HepG2 (cell line): Measurements from ENCODE around the gene UBE2D4. TPM values are rescaled to one million over a fixed set of nuclear protein-coding genes. Genes with fewer than 3 reads are reported as not detected.
"Not testable (repeated sequence)": the region's sequence is repeated elsewhere in the genome, so short reads cannot be mapped to it uniquely, and the experiment has no call there.

Experiments used
- ATAC-seq: fragments of 200-7000 bp; cut with Tn5 transposase; 3 replicates; pipeline ENCODE4 v1.9.1; 2020; ENCODE audit warnings: mild to moderate bottlenecking, moderate library complexity
- BruUV-seq: library from RNA; stranded (reverse); fragments of 400-500 nt; replicated peaks from 2 replicates; lab custom pipeline; 2021; lab: Mats Ljungman, UMichigan
- CTCF ChIA-PET: fragments of 300-600 bp; formaldehyde crosslinking; extraction: SDS; loops from one replicate; lab custom pipeline; 2021; ENCODE audit warnings: low total read pairs, inconsistent platforms, low intra/inter-chr PET ratio; lab: Yijun Ruan, JAX
- POLR2A ChIA-PET: fragments of 350-600 bp; sonication (Branson Sonifier 250); formaldehyde crosslinking; loops from one replicate; lab custom pipeline; 2020; ENCODE audit warnings: antibody characterized with exemption, inconsistent platforms; lab: Yijun Ruan, JAX
- DNase-seq: peaks from one replicate; pipeline ENCODE4 v3.0.0-alpha.2; 2015; ENCODE audit warnings: low spot score
- FAIRE-seq: peaks from 3 replicates; lab custom pipeline; 2011; peaks lifted over from hg19 to GRCh38; lab: Jason Lieb, UNC
- H2AFZ ChIP-seq: one replicate; pipeline ENCODE4 v1.6.1; 2011; ENCODE audit warnings: low read length, inconsistent platforms
- H3K27ac ChIP-seq: fragments of 300-600 bp; 3 replicates; pipeline ENCODE4 v1.8.0; 2011; ENCODE audit warnings: mixed run types, mild to moderate bottlenecking, mixed read lengths, low read length, inconsistent platforms; ENCODE audit not compliant: insufficient read depth; ENCODE audit errors: extremely low read length
- H3K27me3 ChIP-seq, 2 experiments: fragments of 200-600 bp in 1 of 2; 2 replicates in 1 of 2; 3 replicates in 1 of 2; pipeline versions ENCODE4 v1.6.0 to v1.8.0; 2011; ENCODE audit warnings: low read length in 2 of 2, mild to moderate bottlenecking in 2 of 2, moderate library complexity in 2 of 2, inconsistent platforms in 1 of 2; ENCODE audit not compliant: insufficient read depth in 2 of 2, control insufficient read depth in 1 of 2
- H3K36me3 ChIP-seq, 2 experiments: fragments of 200-600 bp in 1 of 2; replicated peaks in 1 of 2; 2 replicates in 1 of 2; 3 replicates in 1 of 2; pipeline versions ENCODE4 v1.5.1 to v1.8.0; 2011; ENCODE audit warnings: low read length in 2 of 2, inconsistent platforms in 1 of 2; ENCODE audit not compliant: insufficient read depth in 2 of 2, control insufficient read depth in 1 of 2
- H3K4me1 ChIP-seq: 2 replicates; pipeline ENCODE4 v1.5.1; 2012; ENCODE audit warnings: low read length, inconsistent platforms; ENCODE audit not compliant: insufficient read depth
- H3K4me2 ChIP-seq: 2 replicates; pipeline ENCODE4 v1.6.0; 2011; ENCODE audit warnings: low read depth, low read length, inconsistent platforms
- H3K4me3 ChIP-seq, 3 experiments: fragments of 200-600 bp in 1 of 3; sonication (generic), shearing (Covaris generic) in 1 of 3; replicated peaks in 1 of 3; 2 replicates each; pipeline ENCODE4 v1.5.1; 2011 to 2016; ENCODE audit warnings: low read length in 3 of 3, inconsistent platforms in 2 of 3, low read depth in 2 of 3, mild to moderate bottlenecking in 2 of 3, control low read depth in 1 of 3, mixed read lengths in 1 of 3; ENCODE audit not compliant: insufficient read depth in 1 of 3
- H3K79me2 ChIP-seq: one replicate; pipeline ENCODE4 v1.6.1; 2011; ENCODE audit warnings: low read length, inconsistent platforms; ENCODE audit not compliant: insufficient read depth
- H3K9ac ChIP-seq: 2 replicates; pipeline ENCODE4 v1.6.0; 2011; ENCODE audit warnings: mild to moderate bottlenecking, low read depth, low read length, inconsistent platforms; ENCODE audit not compliant: insufficient read depth
- H3K9me3 ChIP-seq: 2 replicates; pipeline ENCODE4 v1.5.1; 2012; ENCODE audit warnings: mild to moderate bottlenecking, low read length
- H4K20me1 ChIP-seq: 2 replicates; pipeline ENCODE4 v1.6.0; 2011; ENCODE audit warnings: inconsistent platforms, mild to moderate bottlenecking, low read length, moderate library complexity; ENCODE audit not compliant: insufficient read depth
- HNF4G ChIP-seq, 2 experiments: sonication (generic) in 1 of 2; formaldehyde crosslinking in 1 of 2; IDR thresholded peaks; 2 replicates each; pipeline versions ENCODE4 v1.4.0 to v1.6.1; 2011 to 2020; ENCODE audit warnings: borderline replicate concordance in 2 of 2, low read depth in 2 of 2, mild to moderate bottlenecking in 2 of 2, low read length in 1 of 2, missing genetic modification reagents in 1 of 2, moderate library complexity in 1 of 2
- HOXA7 ChIP-seq: sonication (generic); formaldehyde crosslinking; IDR thresholded peaks from 2 replicates; pipeline ENCODE4 v1.8.1; 2022; ENCODE audit warnings: mild to moderate bottlenecking, missing genetic modification reagents, moderate library complexity
- WIZ ChIP-seq: sonication (generic); formaldehyde crosslinking; IDR thresholded peaks from 2 replicates; pipeline ENCODE4 v1.5.1; 2020; ENCODE audit warnings: mild to moderate bottlenecking, missing genetic modification reagents
- ZBTB42 ChIP-seq: sonication (generic); formaldehyde crosslinking; IDR thresholded peaks from 2 replicates; pipeline ENCODE4 v1.5.0; 2020; ENCODE audit warnings: mild to moderate bottlenecking, missing genetic modification reagents
- ZNF207 ChIP-seq: fragments of 450-650 bp; IDR thresholded peaks from 2 replicates; pipeline ENCODE4 v1.6.1; 2016; ENCODE audit warnings: antibody characterized with exemption, borderline replicate concordance
- ZNF263 ChIP-seq: sonication (generic); formaldehyde crosslinking; IDR thresholded peaks from 2 replicates; pipeline ENCODE4 v1.4.0; 2020; ENCODE audit warnings: missing genetic modification reagents
- ZNF891 ChIP-seq: sonication (generic); formaldehyde crosslinking; IDR thresholded peaks from 2 replicates; pipeline ENCODE4 v1.5.0; 2020; ENCODE audit warnings: mild to moderate bottlenecking, missing genetic modification reagents
- WGBS: methylation state at CpG from one replicate; pipeline ENCODE4 v1.1.6; 2017; ENCODE audit warnings: low lambda C conversion rate; 5-methylcytosine and 5-hydroxymethylcytosine counted together
- in situ Hi-C: cut with HindIII; loops from 2 replicates; pipeline ENCODE4 v1.10.0; 2017; ENCODE audit warnings: low pct_unique_long_range_greater_than_20kb; ENCODE audit not compliant: extremely low pct_ligation_motif_present
- intact Hi-C: fragments of 100-400 bp; cut with micrococcal nuclease; formaldehyde crosslinking; loops from one replicate; pipeline ENCODE4 v1.10.0; 2022; ENCODE audit not compliant: unreplicated experiment
- polyA plus RNA-seq, 8 experiments: library from polyadenylated mRNA; depleted of rRNA in 3 of 8; stranded (reverse) in 7 of 8; unstranded in 1 of 8; fragments of >200 nt; fragmentation: Illumina TruSeq in 4 of 8; extraction: Trizol in 4 of 8; gene quantifications; 2 replicates each; pipeline versions ENCODE4 v1.2.1 to v1.2.3, GENCODE V29; 2011 to 2016; ENCODE audit warnings: low read depth in 4 of 8, missing spikeins in 1 of 8, mixed read lengths in 1 of 8; ENCODE audit not compliant: insufficient read depth in 1 of 8
- total RNA-seq, 5 experiments: library from RNA; depleted of rRNA; stranded (reverse); fragments of >200 nt; fragmentation: Illumina TruSeq; extraction: Trizol; gene quantifications; 2 replicates each; pipeline ENCODE4 v1.2.3, GENCODE V29; 2016; ENCODE audit warnings: low read depth in 1 of 5
- TF ChIP-seq, protein P1 (sequence below): sonication (generic); formaldehyde crosslinking; IDR thresholded peaks from 2 replicates; pipeline ENCODE4 v1.4.0; 2020; ENCODE audit warnings: missing genetic modification reagents, borderline replicate concordance
- TF ChIP-seq, protein P2 (sequence below): sonication (generic); formaldehyde crosslinking; IDR thresholded peaks from 2 replicates; pipeline ENCODE4 v1.4.0; 2020; ENCODE audit warnings: missing genetic modification reagents
- TF ChIP-seq, protein P3 (sequence below): sonication (generic); formaldehyde crosslinking; IDR thresholded peaks from 2 replicates; pipeline ENCODE4 v1.5.0; 2020; ENCODE audit warnings: missing genetic modification reagents

The UBE2D4 gene
- total and polyA plus RNA-seq, 2 of the 13 experiments (the other 11 are each of a cell fraction or from before 2014, with no cell fraction given) = 9.9 to 16.0 TPM

DNA sequence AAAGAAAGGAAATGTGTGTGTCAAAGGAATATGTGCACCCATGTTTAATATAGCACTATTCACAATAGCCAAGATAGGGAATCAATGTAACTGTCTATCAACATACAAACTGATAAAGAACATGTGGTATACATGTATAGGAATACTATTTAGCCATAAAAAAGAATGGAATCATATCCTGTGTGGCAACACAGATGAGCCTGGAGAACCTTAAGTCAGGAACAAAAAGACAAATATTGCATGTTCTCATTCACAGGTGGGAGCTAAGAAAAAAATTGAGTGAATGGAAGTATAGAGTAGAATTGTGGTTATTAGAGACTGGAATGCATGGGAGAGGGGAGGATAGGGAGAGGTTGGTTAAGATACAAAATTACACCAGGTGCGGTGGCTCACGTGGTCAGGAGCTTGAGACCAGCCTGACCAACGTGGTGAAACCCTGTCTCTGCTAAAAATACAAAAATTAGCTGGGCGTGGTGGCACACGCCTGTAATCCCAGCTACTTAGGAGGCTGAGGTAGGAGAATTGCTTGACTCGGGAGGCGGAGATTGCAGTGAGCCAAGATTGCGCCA is 30.3 kb upstream of the UBE2D4 start (continued):
- TF ChIP-seq, protein P1, sequence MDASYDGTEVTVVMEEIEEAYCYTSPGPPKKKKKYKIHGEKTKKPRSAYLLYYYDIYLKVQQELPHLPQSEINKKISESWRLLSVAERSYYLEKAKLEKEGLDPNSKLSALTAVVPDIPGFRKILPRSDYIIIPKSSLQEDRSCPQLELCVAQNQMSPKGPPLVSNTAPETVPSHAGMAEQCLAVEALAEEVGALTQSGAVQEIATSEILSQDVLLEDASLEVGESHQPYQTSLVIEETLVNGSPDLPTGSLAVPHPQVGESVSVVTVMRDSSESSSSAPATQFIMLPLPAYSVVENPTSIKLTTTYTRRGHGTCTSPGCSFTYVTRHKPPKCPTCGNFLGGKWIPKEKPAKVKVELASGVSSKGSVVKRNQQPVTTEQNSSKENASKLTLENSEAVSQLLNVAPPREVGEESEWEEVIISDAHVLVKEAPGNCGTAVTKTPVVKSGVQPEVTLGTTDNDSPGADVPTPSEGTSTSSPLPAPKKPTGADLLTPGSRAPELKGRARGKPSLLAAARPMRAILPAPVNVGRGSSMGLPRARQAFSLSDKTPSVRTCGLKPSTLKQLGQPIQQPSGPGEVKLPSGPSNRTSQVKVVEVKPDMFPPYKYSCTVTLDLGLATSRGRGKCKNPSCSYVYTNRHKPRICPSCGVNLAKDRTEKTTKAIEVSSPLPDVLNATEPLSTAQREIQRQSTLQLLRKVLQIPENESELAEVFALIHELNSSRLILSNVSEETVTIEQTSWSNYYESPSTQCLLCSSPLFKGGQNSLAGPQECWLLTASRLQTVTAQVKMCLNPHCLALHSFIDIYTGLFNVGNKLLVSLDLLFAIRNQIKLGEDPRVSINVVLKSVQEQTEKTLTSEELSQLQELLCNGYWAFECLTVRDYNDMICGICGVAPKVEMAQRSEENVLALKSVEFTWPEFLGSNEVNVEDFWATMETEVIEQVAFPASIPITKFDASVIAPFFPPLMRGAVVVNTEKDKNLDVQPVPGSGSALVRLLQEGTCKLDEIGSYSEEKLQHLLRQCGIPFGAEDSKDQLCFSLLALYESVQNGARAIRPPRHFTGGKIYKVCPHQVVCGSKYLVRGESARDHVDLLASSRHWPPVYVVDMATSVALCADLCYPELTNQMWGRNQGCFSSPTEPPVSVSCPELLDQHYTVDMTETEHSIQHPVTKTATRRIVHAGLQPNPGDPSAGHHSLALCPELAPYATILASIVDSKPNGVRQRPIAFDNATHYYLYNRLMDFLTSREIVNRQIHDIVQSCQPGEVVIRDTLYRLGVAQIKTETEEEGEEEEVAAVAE (CRISPR knock-in tag) = no peak
- TF ChIP-seq ZNF207 (no peak), ZBTB42 (no peak), HNF4G (IDR thresholded peaks at IDR 0.05; ENCODE audit: borderline replicate concordance, low read depth, low read length) (no peak), HNF4G (CRISPR knock-in tag; IDR thresholded peaks at IDR 0.05; ENCODE audit: borderline replicate concordance, low read depth) (no peak), WIZ (CRISPR knock-in tag) (no peak), HOXA7 (CRISPR knock-in tag) (no peak), ZNF891 (CRISPR knock-in tag) (no peak), ZNF263 (CRISPR knock-in tag) (no peak)
- TF ChIP-seq, protein P2, sequence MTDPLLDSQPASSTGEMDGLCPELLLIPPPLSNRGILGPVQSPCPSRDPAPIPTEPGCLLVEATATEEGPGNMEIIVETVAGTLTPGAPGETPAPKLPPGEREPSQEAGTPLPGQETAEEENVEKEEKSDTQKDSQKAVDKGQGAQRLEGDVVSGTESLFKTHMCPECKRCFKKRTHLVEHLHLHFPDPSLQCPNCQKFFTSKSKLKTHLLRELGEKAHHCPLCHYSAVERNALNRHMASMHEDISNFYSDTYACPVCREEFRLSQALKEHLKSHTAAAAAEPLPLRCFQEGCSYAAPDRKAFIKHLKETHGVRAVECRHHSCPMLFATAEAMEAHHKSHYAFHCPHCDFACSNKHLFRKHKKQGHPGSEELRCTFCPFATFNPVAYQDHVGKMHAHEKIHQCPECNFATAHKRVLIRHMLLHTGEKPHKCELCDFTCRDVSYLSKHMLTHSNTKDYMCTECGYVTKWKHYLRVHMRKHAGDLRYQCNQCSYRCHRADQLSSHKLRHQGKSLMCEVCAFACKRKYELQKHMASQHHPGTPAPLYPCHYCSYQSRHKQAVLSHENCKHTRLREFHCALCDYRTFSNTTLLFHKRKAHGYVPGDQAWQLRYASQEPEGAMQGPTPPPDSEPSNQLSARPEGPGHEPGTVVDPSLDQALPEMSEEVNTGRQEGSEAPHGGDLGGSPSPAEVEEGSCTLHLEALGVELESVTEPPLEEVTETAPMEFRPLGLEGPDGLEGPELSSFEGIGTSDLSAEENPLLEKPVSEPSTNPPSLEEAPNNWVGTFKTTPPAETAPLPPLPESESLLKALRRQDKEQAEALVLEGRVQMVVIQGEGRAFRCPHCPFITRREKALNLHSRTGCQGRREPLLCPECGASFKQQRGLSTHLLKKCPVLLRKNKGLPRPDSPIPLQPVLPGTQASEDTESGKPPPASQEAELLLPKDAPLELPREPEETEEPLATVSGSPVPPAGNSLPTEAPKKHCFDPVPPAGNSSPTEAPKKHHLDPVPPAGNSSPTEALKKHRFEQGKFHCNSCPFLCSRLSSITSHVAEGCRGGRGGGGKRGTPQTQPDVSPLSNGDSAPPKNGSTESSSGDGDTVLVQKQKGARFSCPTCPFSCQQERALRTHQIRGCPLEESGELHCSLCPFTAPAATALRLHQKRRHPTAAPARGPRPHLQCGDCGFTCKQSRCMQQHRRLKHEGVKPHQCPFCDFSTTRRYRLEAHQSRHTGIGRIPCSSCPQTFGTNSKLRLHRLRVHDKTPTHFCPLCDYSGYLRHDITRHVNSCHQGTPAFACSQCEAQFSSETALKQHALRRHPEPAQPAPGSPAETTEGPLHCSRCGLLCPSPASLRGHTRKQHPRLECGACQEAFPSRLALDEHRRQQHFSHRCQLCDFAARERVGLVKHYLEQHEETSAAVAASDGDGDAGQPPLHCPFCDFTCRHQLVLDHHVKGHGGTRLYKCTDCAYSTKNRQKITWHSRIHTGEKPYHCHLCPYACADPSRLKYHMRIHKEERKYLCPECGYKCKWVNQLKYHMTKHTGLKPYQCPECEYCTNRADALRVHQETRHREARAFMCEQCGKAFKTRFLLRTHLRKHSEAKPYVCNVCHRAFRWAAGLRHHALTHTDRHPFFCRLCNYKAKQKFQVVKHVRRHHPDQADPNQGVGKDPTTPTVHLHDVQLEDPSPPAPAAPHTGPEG (CRISPR knock-in tag) = no peak
- TF ChIP-seq, protein P3, sequence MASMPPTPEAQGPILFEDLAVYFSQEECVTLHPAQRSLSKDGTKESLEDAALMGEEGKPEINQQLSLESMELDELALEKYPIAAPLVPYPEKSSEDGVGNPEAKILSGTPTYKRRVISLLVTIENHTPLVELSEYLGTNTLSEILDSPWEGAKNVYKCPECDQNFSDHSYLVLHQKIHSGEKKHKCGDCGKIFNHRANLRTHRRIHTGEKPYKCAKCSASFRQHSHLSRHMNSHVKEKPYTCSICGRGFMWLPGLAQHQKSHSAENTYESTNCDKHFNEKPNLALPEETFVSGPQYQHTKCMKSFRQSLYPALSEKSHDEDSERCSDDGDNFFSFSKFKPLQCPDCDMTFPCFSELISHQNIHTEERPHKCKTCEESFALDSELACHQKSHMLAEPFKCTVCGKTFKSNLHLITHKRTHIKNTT = no peak

DNA sequence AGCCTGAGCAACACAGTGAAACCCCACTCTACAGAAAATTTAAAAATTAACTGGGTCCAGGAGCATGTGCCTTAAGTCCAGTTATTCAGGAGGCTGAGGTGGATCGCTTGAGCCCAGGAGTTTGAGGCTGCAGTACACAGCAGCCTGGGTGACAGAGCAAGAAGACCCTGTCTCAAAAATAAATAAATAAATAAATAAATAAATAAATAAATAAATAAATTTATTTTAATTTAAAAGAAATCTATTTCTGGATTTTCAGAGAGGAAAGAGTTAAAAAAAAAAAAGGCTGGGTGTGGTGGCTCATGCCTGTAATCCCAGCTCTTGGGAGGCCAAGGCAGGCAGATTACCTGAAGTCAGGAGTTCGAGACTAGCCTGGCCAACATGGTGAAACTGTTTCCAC is 27.7 kb upstream of the UBE2D4 start:
- H3K36me3 ChIP-seq, BruUV-seq, ATAC-seq, H3K9ac ChIP-seq, POLR2A ChIA-PET, H3K27ac ChIP-seq, H3K27me3 ChIP-seq, CTCF ChIA-PET, H3K4me3 ChIP-seq, FAIRE-seq, H3K4me2 ChIP-seq, H2AFZ ChIP-seq, intact Hi-C loops, H3K9me3 ChIP-seq, DNase-seq, in situ Hi-C loops: not testable (repeated sequence)
- peaks cover 84% of the 10 kb centered on the region for H3K79me2 ChIP-seq
- peaks cover 22% of the 10 kb centered on the region for H4K20me1 ChIP-seq
- H3K4me1 ChIP-seq = peaks cover 21% of the 10 kb centered on the region
- WGBS = 91% methylated on average over 2 of the region's 2 CpGs
